RWPE2 (cell line): Measurements from ENCODE around the gene PDLIM1.
"Not testable (repeated sequence)": the region's sequence is repeated elsewhere in the genome, so short reads cannot be mapped to it uniquely, and the experiment has no call there.

Source experiments
- ATAC-seq: fragments of 200-7000 bp; cut with Tn5 transposase; 3 replicates; pipeline ENCODE4 v1.9.1; 2021; ENCODE audit warnings: low read depth
- DNase-seq: peaks from one replicate; pipeline ENCODE4 v3.0.0-alpha.2; 2020; ENCODE audit warnings: low spot score
- H3K27ac ChIP-seq: fragments of 450-650 bp; 2 replicates; pipeline ENCODE4 v1.5.1; 2017; ENCODE audit warnings: mild to moderate bottlenecking; ENCODE audit not compliant: poor library complexity, severe bottlenecking
- H3K27me3 ChIP-seq: fragments of 250-450 bp; sonication (Bioruptor Pico); 2 replicates; pipeline ENCODE4 v1.5.1; 2021; ENCODE audit warnings: mild to moderate bottlenecking, moderate library complexity; ENCODE audit not compliant: insufficient read depth, poor library complexity, severe bottlenecking
- H3K36me3 ChIP-seq: fragments of 250-450 bp; sonication (Bioruptor Pico); 2 replicates; pipeline ENCODE4 v1.5.1; 2020; ENCODE audit warnings: low read depth, mild to moderate bottlenecking, moderate library complexity
- H3K4me1 ChIP-seq: fragments of 250-450 bp; sonication (Bioruptor Pico); 2 replicates; pipeline ENCODE4 v1.5.1; 2021; ENCODE audit warnings: mild to moderate bottlenecking, moderate library complexity; ENCODE audit not compliant: insufficient read depth, poor library complexity, severe bottlenecking
- H3K4me3 ChIP-seq: fragments of 250-450 bp; sonication (Bioruptor Pico); 2 replicates; pipeline ENCODE4 v1.5.1; 2021; ENCODE audit warnings: mild to moderate bottlenecking, moderate library complexity; ENCODE audit not compliant: severe bottlenecking
- H3K9me3 ChIP-seq: fragments of 250-450 bp; sonication (Bioruptor Pico); 2 replicates; pipeline ENCODE4 v1.5.1; 2021; ENCODE audit warnings: mild to moderate bottlenecking, moderate library complexity; ENCODE audit not compliant: severe bottlenecking
- TF ChIP-seq, protein P1 (sequence below): fragments of 450-650 bp; IDR thresholded peaks from one replicate; pipeline ENCODE4 v1.5.1; 2017; ENCODE audit warnings: mild to moderate bottlenecking, moderate library complexity; ENCODE audit not compliant: poor library complexity, severe bottlenecking

The PDLIM1 gene

DNA sequence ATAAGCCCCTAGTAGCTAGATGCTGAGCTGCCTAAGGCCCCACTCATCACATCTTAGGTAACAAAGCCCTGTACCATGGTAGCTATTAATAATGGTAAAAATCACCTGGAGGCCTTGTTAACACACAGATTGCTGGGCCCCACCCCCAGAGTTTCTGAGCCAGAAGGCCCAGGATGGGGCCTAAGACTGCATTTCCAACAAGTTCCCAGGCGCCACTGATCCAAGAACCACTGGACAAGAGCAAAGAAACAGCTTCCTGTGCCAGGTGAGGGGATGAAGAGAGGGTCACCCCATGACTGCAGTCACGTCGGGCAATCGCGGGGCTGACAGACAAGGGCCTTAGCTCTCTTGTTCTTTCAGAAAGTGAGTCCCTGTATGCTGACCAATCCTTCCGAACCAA, 50.0 kb downstream of the PDLIM1 start:
- ATAC-seq (no peak), DNase-seq (no peak)
- Histone ChIP-seq H3K27ac (no peak overlapping the region), H3K4me1 (peaks cover 14% of the 10 kb centered on the region), H3K36me3 (peaks cover 94% of the 10 kb centered on the region), H3K4me3 (no peak overlapping the region), H3K27me3 (no peaks in the 10 kb centered on the region), H3K9me3 (no peaks in the 10 kb centered on the region)
- TF ChIP-seq, protein P1, sequence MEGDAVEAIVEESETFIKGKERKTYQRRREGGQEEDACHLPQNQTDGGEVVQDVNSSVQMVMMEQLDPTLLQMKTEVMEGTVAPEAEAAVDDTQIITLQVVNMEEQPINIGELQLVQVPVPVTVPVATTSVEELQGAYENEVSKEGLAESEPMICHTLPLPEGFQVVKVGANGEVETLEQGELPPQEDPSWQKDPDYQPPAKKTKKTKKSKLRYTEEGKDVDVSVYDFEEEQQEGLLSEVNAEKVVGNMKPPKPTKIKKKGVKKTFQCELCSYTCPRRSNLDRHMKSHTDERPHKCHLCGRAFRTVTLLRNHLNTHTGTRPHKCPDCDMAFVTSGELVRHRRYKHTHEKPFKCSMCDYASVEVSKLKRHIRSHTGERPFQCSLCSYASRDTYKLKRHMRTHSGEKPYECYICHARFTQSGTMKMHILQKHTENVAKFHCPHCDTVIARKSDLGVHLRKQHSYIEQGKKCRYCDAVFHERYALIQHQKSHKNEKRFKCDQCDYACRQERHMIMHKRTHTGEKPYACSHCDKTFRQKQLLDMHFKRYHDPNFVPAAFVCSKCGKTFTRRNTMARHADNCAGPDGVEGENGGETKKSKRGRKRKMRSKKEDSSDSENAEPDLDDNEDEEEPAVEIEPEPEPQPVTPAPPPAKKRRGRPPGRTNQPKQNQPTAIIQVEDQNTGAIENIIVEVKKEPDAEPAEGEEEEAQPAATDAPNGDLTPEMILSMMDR = no peak

DNA sequence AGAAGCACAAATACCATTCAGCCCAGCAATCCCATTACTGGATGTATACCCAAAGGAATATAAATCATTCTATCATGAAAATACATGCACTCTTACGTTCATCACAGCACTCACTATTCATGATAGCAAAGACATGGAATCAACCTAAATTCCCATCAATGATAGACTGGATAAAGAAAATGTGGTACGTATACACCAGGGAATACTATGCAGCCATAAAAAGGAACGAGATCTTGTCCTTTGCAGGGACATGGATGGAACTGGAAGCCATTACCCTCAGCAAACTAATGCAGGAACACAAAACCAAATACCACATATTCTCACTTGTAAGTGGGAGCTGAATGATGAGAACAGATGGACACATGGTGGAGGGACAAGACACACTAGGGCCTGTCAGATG, 50.7 kb downstream of the PDLIM1 start:
- not testable (repeated sequence) for ATAC-seq, H3K9me3 ChIP-seq, H3K27me3 ChIP-seq, DNase-seq, H3K27ac ChIP-seq, H3K4me3 ChIP-seq
- Histone ChIP-seq H3K4me1 (peaks cover 18% of the 10 kb centered on the region), H3K36me3 (peaks cover 92% of the 10 kb centered on the region)

DNA sequence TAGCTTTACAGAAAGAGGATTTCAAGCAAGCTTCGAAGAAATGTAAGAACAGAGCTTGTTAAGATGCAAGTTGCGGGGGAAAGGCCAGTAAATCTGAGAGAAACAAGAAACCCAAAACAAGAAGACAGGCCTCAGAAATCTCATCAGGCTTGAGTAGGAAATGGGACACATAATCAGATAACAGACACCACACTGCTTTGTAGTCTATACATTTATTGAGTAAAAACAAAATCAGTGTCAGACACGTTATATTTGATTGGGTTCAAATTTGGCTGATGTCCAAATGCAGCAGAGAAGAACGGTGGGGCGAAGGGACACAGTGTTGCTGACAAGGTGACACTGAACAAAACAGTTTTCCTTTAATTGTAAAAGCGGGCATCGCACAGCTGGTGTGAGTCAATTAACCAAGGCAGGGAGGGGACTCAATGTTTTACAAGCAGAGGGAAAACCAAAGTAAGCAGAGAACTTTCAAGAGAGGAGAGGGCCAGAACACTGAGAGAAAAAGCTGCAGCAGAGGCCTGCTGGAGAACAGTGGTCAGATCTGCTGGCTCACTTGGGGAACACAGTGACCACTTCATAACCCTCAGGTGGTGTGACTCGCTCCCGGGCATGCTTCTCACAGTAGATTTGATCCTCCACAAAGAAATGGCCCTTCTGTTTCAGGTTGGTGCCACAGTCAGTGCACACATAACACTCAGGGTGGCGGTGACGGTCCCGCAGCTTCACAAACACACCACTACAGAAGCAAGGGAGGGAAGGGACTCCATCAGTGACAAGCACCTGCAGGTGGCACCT, 53.2 kb downstream of the PDLIM1 start:
- Histone ChIP-seq H3K4me1 (peaks cover 18% of the 10 kb centered on the region), H3K4me3 (no peak overlapping the region), H3K27me3 (no peaks in the 10 kb centered on the region), H3K27ac (peak overlapping the region; percentile 84), H3K9me3 (no peaks in the 10 kb centered on the region), H3K36me3 (peaks cover 84% of the 10 kb centered on the region)
- TF ChIP-seq, protein P1 = no peak
- DNase-seq (no peak), ATAC-seq (0 out of 3 replicates have a peak, but pooled peaks have one; percentile 8)

DNA sequence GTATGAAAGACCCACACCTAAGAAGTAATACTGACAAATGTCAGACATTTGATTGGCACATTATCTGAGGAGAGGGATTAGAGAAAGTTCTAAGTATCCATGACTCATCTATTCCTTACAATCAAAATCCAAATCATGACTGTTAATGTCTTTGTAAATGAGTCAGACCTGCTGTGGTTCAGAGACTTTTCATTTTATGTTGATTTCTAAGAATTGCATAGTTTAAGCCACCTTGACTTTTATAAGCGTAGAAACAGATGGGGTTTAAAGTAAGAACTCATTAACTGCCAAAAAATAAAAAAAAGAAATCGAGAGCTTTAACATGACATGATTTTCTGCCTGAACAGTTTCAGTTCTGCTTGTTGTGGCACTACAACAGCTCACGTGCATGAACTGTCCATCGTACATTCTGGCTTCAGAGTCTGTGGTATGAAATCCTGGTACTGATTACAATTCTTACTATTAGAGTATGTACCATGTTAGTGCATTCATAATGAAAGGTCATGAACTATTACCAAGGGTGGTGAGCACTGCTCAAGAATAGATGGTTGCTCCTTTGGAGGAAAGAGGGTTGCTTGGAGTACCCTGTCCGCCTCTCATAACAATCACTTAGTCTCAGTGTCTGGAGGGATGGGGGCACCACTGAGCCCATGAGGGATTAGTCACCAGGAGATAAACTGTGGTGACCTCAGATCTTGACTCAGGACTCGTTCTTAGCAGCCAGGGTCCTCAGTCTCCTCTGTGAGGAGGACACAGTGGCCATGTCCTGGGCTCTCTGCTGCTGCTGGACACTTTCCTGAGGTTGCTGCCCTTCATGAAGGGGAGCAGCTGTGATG, 54.5 kb downstream of the PDLIM1 start:
- DNase-seq (no peak), ATAC-seq (peak; percentile 83)
- H3K36me3 ChIP-seq = peaks cover 72% of the 10 kb centered on the region
- TF ChIP-seq, protein P1 = no peak
- H3K27ac ChIP-seq = peak overlapping the region; percentile 84
- H3K4me1 ChIP-seq = peaks cover 18% of the 10 kb centered on the region
- no peaks in the 10 kb centered on the region for H3K9me3 ChIP-seq
- no peaks in the 10 kb centered on the region for H3K27me3 ChIP-seq
- H3K4me3 ChIP-seq = no peak overlapping the region

DNA sequence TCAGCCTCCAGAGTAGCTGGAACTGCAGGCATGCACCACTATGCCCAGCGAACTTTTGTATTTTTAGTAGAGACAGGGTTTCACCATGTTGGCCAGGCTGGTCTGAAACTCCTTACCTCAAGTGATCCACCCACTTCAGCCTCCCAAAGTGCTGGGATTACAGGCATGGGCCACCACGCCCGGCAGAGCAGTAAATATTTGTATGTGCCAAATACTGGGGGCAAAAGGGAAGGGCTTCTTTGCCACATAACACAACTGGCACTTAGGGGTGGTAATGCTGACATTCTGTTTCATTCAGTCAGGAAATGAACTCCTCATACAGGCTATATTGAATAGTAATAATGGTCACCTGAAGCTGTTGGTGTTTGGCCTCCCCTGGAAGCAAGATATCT, 55.1 kb downstream of the PDLIM1 start:
- H3K27ac ChIP-seq = peak overlapping the region; percentile 84
- TF ChIP-seq, protein P1 = no peak
- no peak overlapping the region for H3K4me3 ChIP-seq
- H3K36me3 ChIP-seq = peaks cover 65% of the 10 kb centered on the region
- peaks cover 19% of the 10 kb centered on the region for H3K4me1 ChIP-seq
- DNase-seq (no peak), ATAC-seq (peak; percentile 5; the same call in 2 of the 3 replicates)
- no peaks in the 10 kb centered on the region for H3K27me3 ChIP-seq
- H3K9me3 ChIP-seq = no peaks in the 10 kb centered on the region
